Parathyroid adenoma (tissue), 2 donors: ENCODE results near the gene GNB1L.

Experiments used
- H2AFZ ChIP-seq: fragments of 300-600 bp; sonication (generic); one replicate; pipeline ENCODE4 v1.7.0; 2017; ENCODE audit warnings: antibody characterized with exemption, mild to moderate bottlenecking
- H3K27ac ChIP-seq: fragments of 300-600 bp; sonication (generic); one replicate; pipeline ENCODE4 v1.7.0; 2017
- H3K27me3 ChIP-seq: fragments of 300-600 bp; sonication (generic); one replicate; pipeline ENCODE4 v1.7.0; 2017; ENCODE audit warnings: low read length; ENCODE audit not compliant: control insufficient read depth, insufficient read depth
- H3K36me3 ChIP-seq: fragments of 300-600 bp; sonication (generic); one replicate; pipeline ENCODE4 v1.7.0; 2017; ENCODE audit warnings: low read length; ENCODE audit not compliant: control insufficient read depth, insufficient read depth
- H3K4me1 ChIP-seq: fragments of 300-600 bp; sonication (generic); one replicate; pipeline ENCODE4 v1.7.0; 2017; ENCODE audit warnings: control low read depth
- H3K4me2 ChIP-seq: fragments of 300-600 bp; sonication (generic); one replicate; pipeline ENCODE4 v1.7.0; 2017; ENCODE audit warnings: low read length
- H3K4me3 ChIP-seq: fragments of 300-600 bp; sonication (generic); one replicate; pipeline ENCODE4 v1.7.0; 2017; ENCODE audit warnings: low read depth, low read length
- H3K79me2 ChIP-seq: fragments of 300-600 bp; sonication (generic); one replicate; pipeline ENCODE4 v1.7.0; 2017; ENCODE audit warnings: control low read depth
- H3K9ac ChIP-seq: fragments of 300-600 bp; sonication (generic); one replicate; pipeline ENCODE4 v1.7.0; 2017; ENCODE audit warnings: mild to moderate bottlenecking
- H3K9me3 ChIP-seq: fragments of 300-600 bp; sonication (generic); one replicate; pipeline ENCODE4 v1.7.0; 2017; ENCODE audit warnings: low read length; ENCODE audit not compliant: control insufficient read depth
- CTCF ChIP-seq: fragments of 300-600 bp; sonication (generic); IDR thresholded peaks from one replicate; pipeline ENCODE4 v1.7.0; 2017; ENCODE audit warnings: antibody characterized with exemption, mild to moderate bottlenecking
- donor health status: primary hyperparathyroidism.

The GNB1L gene

GRCh38 chr22:19770349-19771220, 84.1 kb downstream of the GNB1L start:
- no peaks in the 10 kb centered on the region for H3K36me3 ChIP-seq
- TF ChIP-seq CTCF = no peak
- H3K4me2 ChIP-seq = no peak overlapping the region
- H3K9me3 ChIP-seq = no peaks in the 10 kb centered on the region
- no peaks in the 10 kb centered on the region for H3K27me3 ChIP-seq
- no peak overlapping the region for H2AFZ ChIP-seq
- no peak overlapping the region for H3K4me3 ChIP-seq
- no peaks in the 10 kb centered on the region for H3K79me2 ChIP-seq
- H3K9ac ChIP-seq = no peak overlapping the region
- no peaks in the 10 kb centered on the region for H3K4me1 ChIP-seq
- no peak overlapping the region for H3K27ac ChIP-seq

- H3K9me3 ChIP-seq = no peaks in the 10 kb centered on the region
- no peak for TF ChIP-seq CTCF
- H3K4me1 ChIP-seq = no peaks in the 10 kb centered on the region
- H2AFZ ChIP-seq = no peak overlapping the region
- H3K4me3 ChIP-seq = no peak overlapping the region
- H3K36me3 ChIP-seq = no peaks in the 10 kb centered on the region
- no peak overlapping the region for H3K4me2 ChIP-seq
- no peaks in the 10 kb centered on the region for H3K27me3 ChIP-seq
- no peaks in the 10 kb centered on the region for H3K79me2 ChIP-seq
- no peak overlapping the region for H3K9ac ChIP-seq
- H3K27ac ChIP-seq = no peak overlapping the region
Measured at GRCh38 chr22:19769393-19769715, 85.3 kb downstream of the GNB1L start.

- H3K27me3 ChIP-seq = no peaks in the 10 kb centered on the region
- no peaks in the 10 kb centered on the region for H3K9me3 ChIP-seq
- H3K36me3 ChIP-seq = no peaks in the 10 kb centered on the region
- H3K4me1 ChIP-seq = no peaks in the 10 kb centered on the region
- no peak overlapping the region for H3K4me3 ChIP-seq
- no peak overlapping the region for H2AFZ ChIP-seq
- H3K9ac ChIP-seq = no peak overlapping the region
- H3K4me2 ChIP-seq = no peak overlapping the region
- H3K27ac ChIP-seq = no peak overlapping the region
- no peak for TF ChIP-seq CTCF
- H3K79me2 ChIP-seq = no peaks in the 10 kb centered on the region
Measured at GRCh38 chr22:19767427-19768341, 87.0 kb downstream of the GNB1L start.

- TF ChIP-seq CTCF = no peak
- Histone ChIP-seq H3K79me2 (no peaks in the 10 kb centered on the region), H3K4me2 (no peak overlapping the region), H3K9me3 (no peaks in the 10 kb centered on the region), H3K27me3 (no peaks in the 10 kb centered on the region), H3K27ac (no peak overlapping the region), H3K36me3 (no peaks in the 10 kb centered on the region), H3K9ac (no peak overlapping the region), H3K4me1 (no peaks in the 10 kb centered on the region), H2AFZ (no peak overlapping the region), H3K4me3 (no peak overlapping the region)
Measured at GRCh38 chr22:19766511-19767426, 87.9 kb downstream of the GNB1L start.
